Measurements from ENCODE around the gene TMEM132E.

TMEM132E gene

DNA sequence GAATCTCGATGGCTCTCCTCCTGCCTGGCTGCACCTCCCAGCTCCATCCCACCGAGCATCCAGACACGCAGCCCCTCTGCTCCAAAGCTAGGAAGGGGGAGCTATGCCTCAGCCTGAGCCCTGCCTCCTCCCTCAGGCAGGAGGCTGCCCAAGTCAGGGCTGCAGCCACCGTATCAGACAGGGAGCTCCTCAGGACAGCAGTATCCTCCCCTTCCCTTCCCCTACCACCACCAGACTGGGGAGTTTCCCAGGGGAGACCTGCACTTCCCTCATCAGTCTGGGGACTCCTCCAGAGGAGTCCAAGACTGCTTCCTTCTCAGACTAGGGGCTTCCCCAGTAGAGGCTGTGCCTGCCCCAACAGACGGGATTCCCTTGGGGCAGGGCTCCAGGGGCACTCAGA is 17.5 kb downstream of the TMEM132E start:
- Histone ChIP-seq H3K36me3 (no peaks in the 10 kb centered on the region), H3K27me3 (peaks cover 0 to 55% of the 10 kb centered on the region in 2 donors), H3K4me1 (no peaks in the 10 kb centered on the region), H3K4me3 (no peak overlapping the region), H3K9me3 (no peaks in the 10 kb centered on the region), H3K27ac (no peak overlapping the region)
- TF ChIP-seq, protein P1, sequence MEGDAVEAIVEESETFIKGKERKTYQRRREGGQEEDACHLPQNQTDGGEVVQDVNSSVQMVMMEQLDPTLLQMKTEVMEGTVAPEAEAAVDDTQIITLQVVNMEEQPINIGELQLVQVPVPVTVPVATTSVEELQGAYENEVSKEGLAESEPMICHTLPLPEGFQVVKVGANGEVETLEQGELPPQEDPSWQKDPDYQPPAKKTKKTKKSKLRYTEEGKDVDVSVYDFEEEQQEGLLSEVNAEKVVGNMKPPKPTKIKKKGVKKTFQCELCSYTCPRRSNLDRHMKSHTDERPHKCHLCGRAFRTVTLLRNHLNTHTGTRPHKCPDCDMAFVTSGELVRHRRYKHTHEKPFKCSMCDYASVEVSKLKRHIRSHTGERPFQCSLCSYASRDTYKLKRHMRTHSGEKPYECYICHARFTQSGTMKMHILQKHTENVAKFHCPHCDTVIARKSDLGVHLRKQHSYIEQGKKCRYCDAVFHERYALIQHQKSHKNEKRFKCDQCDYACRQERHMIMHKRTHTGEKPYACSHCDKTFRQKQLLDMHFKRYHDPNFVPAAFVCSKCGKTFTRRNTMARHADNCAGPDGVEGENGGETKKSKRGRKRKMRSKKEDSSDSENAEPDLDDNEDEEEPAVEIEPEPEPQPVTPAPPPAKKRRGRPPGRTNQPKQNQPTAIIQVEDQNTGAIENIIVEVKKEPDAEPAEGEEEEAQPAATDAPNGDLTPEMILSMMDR (IDR thresholded peaks at IDR 0.05), result no peak
- intact Hi-C loops (cut with DNase I; ENCODE audit: low total_unique reads), result no loop called here
- no peak for DNase-seq

DNA sequence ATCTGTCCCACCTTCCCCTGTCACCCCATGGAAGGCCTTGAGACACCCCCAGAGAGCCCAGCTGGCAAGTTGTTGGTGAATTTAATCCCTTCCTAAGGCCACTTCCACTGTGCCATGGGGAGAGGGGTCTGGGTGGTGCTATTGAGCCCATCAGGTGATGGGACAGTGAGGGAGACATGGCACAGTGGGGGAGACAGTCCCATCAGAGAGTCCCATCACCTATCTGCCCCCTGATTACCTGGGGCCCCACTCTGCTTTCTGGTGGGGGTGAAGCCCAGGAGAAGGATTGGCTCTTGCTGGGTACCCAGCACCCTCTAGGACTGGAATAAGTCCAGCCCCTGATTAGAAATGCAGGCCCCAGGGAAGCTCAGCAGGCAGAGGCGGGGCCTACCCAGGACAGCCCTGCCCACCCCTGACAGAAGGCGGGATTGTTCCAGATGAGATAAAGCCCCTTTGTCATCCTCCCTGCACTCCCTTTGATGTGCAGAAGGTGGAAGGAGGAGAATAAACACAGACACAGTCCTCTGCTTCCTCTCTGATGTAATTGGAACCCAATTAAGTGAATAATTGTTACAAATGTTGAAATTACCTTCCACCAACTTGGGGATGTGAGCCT is 18.9 kb downstream of the TMEM132E start:
- DNase-seq, result no peak
- Histone ChIP-seq H3K27ac (no peak overlapping the region), H3K36me3 (no peaks in the 10 kb centered on the region), H3K27me3 (peaks cover 0 to 49% of the 10 kb centered on the region in 2 donors), H3K4me1 (no peaks in the 10 kb centered on the region), H3K9me3 (no peaks in the 10 kb centered on the region), H3K4me3 (no peak overlapping the region)
- TF ChIP-seq, protein P1 (IDR thresholded peaks at IDR 0.05), result no peak
- intact Hi-C loops (cut with DNase I; ENCODE audit: low total_unique reads), result no loop called here

DNA sequence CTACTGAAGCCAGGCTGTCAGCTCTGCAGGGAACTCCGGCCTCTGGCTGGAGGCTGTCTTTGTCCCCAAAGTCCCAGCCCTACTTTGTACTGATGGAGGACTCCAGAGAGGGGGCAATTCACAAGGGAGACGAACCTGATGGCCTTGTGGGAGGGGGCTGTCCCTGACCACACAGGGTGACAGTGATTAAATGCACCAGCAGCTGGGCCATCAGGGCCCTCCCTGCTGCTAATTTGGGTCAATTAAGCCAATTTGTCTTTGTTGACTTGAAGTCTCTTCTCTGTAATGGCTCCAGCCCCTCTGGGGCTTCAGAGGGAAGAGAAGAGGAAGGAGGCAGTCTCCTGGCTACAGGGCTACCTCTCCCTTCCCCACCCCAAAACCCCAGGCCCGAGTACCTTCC is 22.0 kb downstream of the TMEM132E start:
- Histone ChIP-seq H3K27me3 (peaks cover 0 to 41% of the 10 kb centered on the region in 2 donors), H3K4me3 (no peak overlapping the region), H3K27ac (no peak overlapping the region), H3K36me3 (no peaks in the 10 kb centered on the region), H3K4me1 (no peaks in the 10 kb centered on the region), H3K9me3 (no peaks in the 10 kb centered on the region)
- intact Hi-C loops (cut with DNase I; ENCODE audit: low total_unique reads), result no loop called here
- TF ChIP-seq, protein P1 (IDR thresholded peaks at IDR 0.05), result no peak
- DNase-seq, result no peak

DNA sequence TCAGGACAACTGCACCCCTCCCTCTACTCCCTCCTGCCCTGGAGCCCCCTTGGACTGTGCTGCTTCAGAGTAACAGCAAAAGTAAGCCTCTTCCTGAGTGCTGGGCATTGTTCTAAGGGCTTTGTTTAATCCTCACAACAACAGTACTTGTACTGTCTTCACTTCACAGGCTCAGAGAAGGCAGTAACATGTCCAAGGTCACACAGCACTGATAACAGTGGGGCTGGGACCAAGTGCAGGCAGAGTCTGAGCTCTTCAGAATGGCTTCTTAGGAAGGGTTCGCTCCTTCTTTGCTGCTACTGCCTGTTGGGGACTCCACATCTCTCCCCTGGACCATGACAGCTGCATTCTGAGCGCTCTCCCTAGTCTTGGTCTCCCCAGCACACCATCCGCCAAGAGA is 24.6 kb downstream of the TMEM132E start:
- intact Hi-C loops (cut with DNase I; ENCODE audit: low total_unique reads), result no loop called here
- peaks cover 0 to 26% of the 10 kb centered on the region in 2 donors for H3K27me3 ChIP-seq
- no peak overlapping the region for H3K27ac ChIP-seq

DNA sequence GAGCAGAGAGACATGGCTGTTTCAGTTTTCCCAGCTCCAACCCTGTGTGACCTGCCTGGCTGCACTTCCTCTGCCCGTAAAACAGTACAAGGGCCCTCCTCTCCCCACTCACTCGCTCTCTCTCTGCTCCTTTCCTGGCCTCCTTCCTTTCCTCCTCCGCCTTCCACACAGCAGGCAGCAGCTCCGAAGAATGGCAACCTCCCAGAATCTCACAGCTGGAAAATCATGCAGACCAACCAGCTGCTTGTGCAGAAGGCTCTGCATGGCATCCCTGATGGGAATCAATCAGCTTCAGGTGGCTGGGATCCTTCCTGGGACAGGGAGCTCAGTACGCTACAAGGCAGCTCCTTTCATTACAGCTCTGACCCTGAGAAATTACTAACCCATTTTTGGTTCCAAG is 27.4 kb downstream of the TMEM132E start:
- Histone ChIP-seq H3K27ac (no peak overlapping the region), H3K9me3 (no peaks in the 10 kb centered on the region), H3K4me1 (no peaks in the 10 kb centered on the region), H3K36me3 (no peaks in the 10 kb centered on the region), H3K4me3 (no peak overlapping the region), H3K27me3 (peaks cover 0 to 35% of the 10 kb centered on the region in 2 donors)
- intact Hi-C loops (cut with DNase I; ENCODE audit: low total_unique reads), result no loop called here
- TF ChIP-seq, protein P1 (IDR thresholded peaks at IDR 0.05), result no peak
- no peak for DNase-seq

More for the DNA sequence above, 24.6 kb downstream of the TMEM132E start:
- TF ChIP-seq, protein P1 (IDR thresholded peaks at IDR 0.05), result no peak
- Histone ChIP-seq H3K4me3 (no peak overlapping the region), H3K9me3 (no peaks in the 10 kb centered on the region), H3K36me3 (no peaks in the 10 kb centered on the region), H3K4me1 (no peaks in the 10 kb centered on the region)
- DNase-seq, result no peak

DNA sequence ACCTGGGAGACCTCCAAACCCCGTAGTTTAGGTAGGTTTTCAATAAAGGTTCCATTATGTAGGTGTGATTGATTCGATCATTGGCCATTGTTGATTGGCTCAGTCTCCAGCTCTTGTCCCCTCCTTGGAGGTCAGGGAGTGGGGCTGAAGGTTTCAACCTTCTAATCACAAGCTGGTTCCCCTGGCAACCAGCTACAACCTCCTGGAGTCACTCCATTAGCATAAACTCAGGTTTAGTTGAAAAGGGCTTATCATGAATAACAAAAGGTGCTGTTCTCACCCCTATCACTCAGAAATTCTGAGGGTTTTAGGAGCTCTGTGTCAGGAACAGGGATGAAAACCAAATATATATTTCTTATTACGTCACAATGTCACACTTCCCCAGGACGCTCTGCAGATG is 28.5 kb downstream of the TMEM132E start:
- Histone ChIP-seq H3K27ac (no peak overlapping the region), H3K9me3 (no peaks in the 10 kb centered on the region), H3K27me3 (peaks cover 0 to 35% of the 10 kb centered on the region in 2 donors), H3K4me1 (no peaks in the 10 kb centered on the region), H3K4me3 (no peak overlapping the region), H3K36me3 (no peaks in the 10 kb centered on the region)
- no peak for DNase-seq
- TF ChIP-seq, protein P1 (IDR thresholded peaks at IDR 0.05), result no peak
- intact Hi-C loops (cut with DNase I; ENCODE audit: low total_unique reads), result no loop called here
